Activated T-cell treated with anti-CD3 and anti-CD28 coated beads, Interleukin-2, amount 50 U/mL, for 72 hours (primary cell): ENCODE data around the gene CENPVL2. TPM values are rescaled to one million over a fixed set of nuclear protein-coding genes. Genes with fewer than 3 reads are reported as not detected.

Experiments
- total RNA-seq, 2 donors: library from RNA; stranded (reverse); gene quantifications; one replicate each; pipeline ENCODE4 v1.2.3, GENCODE V29; 2022

Gene CENPVL2
- total RNA-seq, 2 donors from 2014 or later: not detected

Other genes starting within 250 kb of the CENPVL2 start
- gene NUDT11, start 186.2 kb downstream of the CENPVL2 start, total RNA-seq: 1 to 10 TPM; 3.0 to 4.2 TPM
- gene CENPVL3, start 63.9 kb downstream of the CENPVL2 start, total RNA-seq: under 1 TPM; 0.16 to 0.41 TPM
- gene CENPVL1, start 27.7 kb upstream of the CENPVL2 start, total RNA-seq: not detected
- gene GSPT2, start 60.6 kb upstream of the CENPVL2 start, total RNA-seq: 10 to 100 TPM; 11.6 to 13.6 TPM
- gene MAGED1, start 210.8 kb upstream of the CENPVL2 start, total RNA-seq: 10 to 100 TPM; 34.8 to 48.9 TPM